Activated T-cell treated with anti-CD3 and anti-CD28 coated beads, Interleukin-2, amount 50 U/mL, for 72 hours (primary cell): ENCODE results near the gene PDE1C. TPM values are rescaled to one million over a fixed set of nuclear protein-coding genes. Genes with fewer than 3 reads are reported as not detected.

Experiments used
- ATAC-seq, 2 donors: fragments of 150-1000 bp; cut with Tn5 transposase; replicated peaks in 1 of 2; 2 replicates each; pipeline ENCODE4 v1.10.0; 2021; ENCODE audit warnings: moderate library complexity in 2 of 2, mild to moderate bottlenecking in 1 of 2
- DNase-seq, 2 donors: peaks; one replicate each; pipeline ENCODE4 v3.0.0; 2021 to 2022; ENCODE audit warnings: mixed read lengths in 1 of 2
- H3K27ac Mint-ChIP-seq: one replicate; pipeline ENCODE4 v1.8.0; 2022; ENCODE audit warnings: mild to moderate bottlenecking, moderate library complexity, mixed read lengths
- H3K27me3 Mint-ChIP-seq: one replicate; pipeline ENCODE4 v1.8.0; 2022; ENCODE audit warnings: low read depth, mixed read lengths
- H3K36me3 Mint-ChIP-seq, 2 donors: one replicate each; pipeline ENCODE4 v1.8.0; 2022; ENCODE audit warnings: mixed read lengths in 2 of 2, mild to moderate bottlenecking in 1 of 2; ENCODE audit not compliant: insufficient read depth in 2 of 2
- H3K4me1 Mint-ChIP-seq: one replicate; pipeline ENCODE4 v1.8.0; 2022; ENCODE audit warnings: low read depth, mixed read lengths
- H3K4me3 Mint-ChIP-seq, 2 donors: one replicate each; pipeline ENCODE4 v1.8.0; 2022; ENCODE audit warnings: mild to moderate bottlenecking in 2 of 2, mixed read lengths in 2 of 2, moderate library complexity in 2 of 2
- H3K9me3 Mint-ChIP-seq, 2 donors: one replicate each; pipeline ENCODE4 v1.8.0; 2022; ENCODE audit warnings: mixed read lengths in 2 of 2
- total RNA-seq, 2 donors: library from RNA; stranded (reverse); gene quantifications; one replicate each; pipeline ENCODE4 v1.2.3, GENCODE V29; 2022

The PDE1C gene
- total RNA-seq, 2 donors from 2014 or later: not detected

DNA sequence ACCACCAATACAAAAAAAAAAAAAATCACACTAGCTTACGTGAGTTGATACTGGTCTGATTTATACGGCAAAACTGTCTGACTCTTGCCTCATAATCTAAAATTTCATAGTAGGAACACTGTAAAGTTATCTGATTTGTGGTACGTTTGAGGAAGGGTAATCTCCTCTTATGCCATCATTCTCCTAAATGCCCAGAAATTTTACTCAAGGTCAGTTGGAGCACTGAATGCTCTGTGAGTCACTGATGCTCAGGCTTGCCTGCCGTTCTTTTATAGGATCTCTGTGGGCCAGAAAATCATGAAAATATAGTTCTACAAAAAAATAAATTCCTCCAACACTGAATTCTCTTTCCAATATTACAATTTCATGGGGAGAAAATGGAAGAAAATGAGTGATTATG, 135.7 kb downstream of the PDE1C start:
- no peak overlapping the region for H3K4me3 Mint-ChIP-seq
- DNase-seq: no peak
- H3K36me3 Mint-ChIP-seq: no peaks in the 10 kb centered on the region
- H3K27me3 Mint-ChIP-seq: no peaks in the 10 kb centered on the region
- no peak overlapping the region for H3K27ac Mint-ChIP-seq
- H3K4me1 Mint-ChIP-seq: no peaks in the 10 kb centered on the region
- H3K9me3 Mint-ChIP-seq: peaks cover 7 to 8% of the 10 kb centered on the region in 2 donors
- ATAC-seq: no peak

- no peak overlapping the region for H3K4me3 Mint-ChIP-seq
- peaks cover 10 to 11% of the 10 kb centered on the region in 2 donors for H3K9me3 Mint-ChIP-seq
- H3K27ac Mint-ChIP-seq: no peak overlapping the region
- no peaks in the 10 kb centered on the region for H3K4me1 Mint-ChIP-seq
- no peaks in the 10 kb centered on the region for H3K36me3 Mint-ChIP-seq
- DNase-seq: no peak
- no peaks in the 10 kb centered on the region for H3K27me3 Mint-ChIP-seq
- ATAC-seq: no peak
These were observed 136.7 kb downstream of the PDE1C start for GRCh38 chr7:31933481-31933880.

- Mint-ChIP-seq H3K27ac (no peak overlapping the region), H3K9me3 (peaks cover 8% of the 10 kb centered on the region in 2 donors), H3K4me1 (no peaks in the 10 kb centered on the region), H3K36me3 (no peaks in the 10 kb centered on the region), H3K4me3 (no peak overlapping the region), H3K27me3 (no peaks in the 10 kb centered on the region)
- no peak for ATAC-seq
- DNase-seq: no peak
These were observed 143.1 kb downstream of the PDE1C start for GRCh38 chr7:31926991-31927584.

DNA sequence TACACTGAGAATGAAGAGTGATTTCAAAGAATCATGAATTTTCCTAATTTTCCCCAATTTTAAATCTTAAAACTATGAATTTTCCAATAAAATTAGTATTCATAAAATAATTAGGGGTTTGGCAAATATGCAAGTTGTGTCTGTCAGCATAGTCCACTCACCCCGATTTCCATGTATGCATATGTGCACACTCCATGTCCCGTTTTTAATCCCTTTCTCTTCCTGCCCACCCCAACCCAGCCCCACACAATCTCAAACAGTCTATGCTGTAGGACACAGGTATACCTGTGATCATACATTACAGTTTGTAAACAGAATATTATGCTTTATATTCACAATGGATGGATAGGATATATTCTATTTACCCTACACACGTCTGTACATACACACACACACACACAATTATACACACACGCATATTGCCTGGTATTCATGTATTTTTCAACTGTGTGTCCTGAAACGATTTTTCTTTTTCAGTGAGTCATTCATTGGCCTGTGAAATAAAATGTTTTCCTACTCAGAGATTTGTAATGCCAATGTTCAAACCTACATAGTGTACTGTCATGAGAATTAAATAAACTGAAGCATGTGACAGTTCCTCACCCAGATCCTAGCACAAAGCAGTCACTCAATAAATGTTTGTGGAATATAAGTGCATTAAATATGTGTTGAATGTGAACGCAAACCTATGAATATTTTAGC, 144.3 kb downstream of the PDE1C start:
- no peaks in the 10 kb centered on the region for H3K27me3 Mint-ChIP-seq
- ATAC-seq (no peak), DNase-seq (no peak)
- no peak overlapping the region for H3K27ac Mint-ChIP-seq
- H3K4me3 Mint-ChIP-seq: no peak overlapping the region
- H3K4me1 Mint-ChIP-seq: no peaks in the 10 kb centered on the region
- no peaks in the 10 kb centered on the region for H3K36me3 Mint-ChIP-seq
- peaks cover 5 to 10% of the 10 kb centered on the region in 2 donors for H3K9me3 Mint-ChIP-seq

GRCh38 chr7:31924251-31924650, 146.0 kb downstream of the PDE1C start:
- no peak for ATAC-seq

DNA sequence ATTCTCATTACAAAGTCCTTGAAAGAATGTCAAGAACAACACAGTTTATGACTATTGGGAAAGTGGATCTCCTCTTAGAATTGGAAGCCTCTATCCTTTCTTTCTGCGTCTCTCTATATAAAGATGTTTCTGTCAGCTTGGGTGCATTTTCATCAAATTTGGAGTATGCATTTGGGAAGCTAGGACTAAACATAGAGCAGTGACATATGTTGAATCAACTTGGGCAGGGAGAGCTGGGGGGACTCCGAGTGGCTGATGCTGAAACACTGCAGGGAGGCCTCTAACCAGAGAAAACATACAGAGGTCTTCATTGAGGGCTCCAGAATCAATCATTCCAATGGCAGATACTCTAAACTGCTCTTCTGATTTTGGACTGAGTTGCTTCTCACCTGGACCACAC, 147.4 kb downstream of the PDE1C start:
- DNase-seq: no peak
- H3K27ac Mint-ChIP-seq: no peak overlapping the region
- H3K27me3 Mint-ChIP-seq: no peaks in the 10 kb centered on the region
- no peaks in the 10 kb centered on the region for H3K36me3 Mint-ChIP-seq
- no peak for ATAC-seq
- no peak overlapping the region for H3K4me3 Mint-ChIP-seq
- peaks cover 2 to 3% of the 10 kb centered on the region in 2 donors for H3K9me3 Mint-ChIP-seq
- no peaks in the 10 kb centered on the region for H3K4me1 Mint-ChIP-seq

More at GRCh38 chr7:31924251-31924650, 146.0 kb downstream of the PDE1C start:
- H3K36me3 Mint-ChIP-seq: no peaks in the 10 kb centered on the region
- no peak overlapping the region for H3K4me3 Mint-ChIP-seq
- H3K27ac Mint-ChIP-seq: no peak overlapping the region
- no peaks in the 10 kb centered on the region for H3K27me3 Mint-ChIP-seq
- peaks cover 4 to 5% of the 10 kb centered on the region in 2 donors for H3K9me3 Mint-ChIP-seq
- DNase-seq: no peak
- no peaks in the 10 kb centered on the region for H3K4me1 Mint-ChIP-seq

- H3K27ac Mint-ChIP-seq: no peak overlapping the region
- no peak overlapping the region for H3K4me3 Mint-ChIP-seq
- H3K4me1 Mint-ChIP-seq: no peaks in the 10 kb centered on the region
These were observed 149.2 kb downstream of the PDE1C start for GRCh38 chr7:31921047-31921446.

DNA sequence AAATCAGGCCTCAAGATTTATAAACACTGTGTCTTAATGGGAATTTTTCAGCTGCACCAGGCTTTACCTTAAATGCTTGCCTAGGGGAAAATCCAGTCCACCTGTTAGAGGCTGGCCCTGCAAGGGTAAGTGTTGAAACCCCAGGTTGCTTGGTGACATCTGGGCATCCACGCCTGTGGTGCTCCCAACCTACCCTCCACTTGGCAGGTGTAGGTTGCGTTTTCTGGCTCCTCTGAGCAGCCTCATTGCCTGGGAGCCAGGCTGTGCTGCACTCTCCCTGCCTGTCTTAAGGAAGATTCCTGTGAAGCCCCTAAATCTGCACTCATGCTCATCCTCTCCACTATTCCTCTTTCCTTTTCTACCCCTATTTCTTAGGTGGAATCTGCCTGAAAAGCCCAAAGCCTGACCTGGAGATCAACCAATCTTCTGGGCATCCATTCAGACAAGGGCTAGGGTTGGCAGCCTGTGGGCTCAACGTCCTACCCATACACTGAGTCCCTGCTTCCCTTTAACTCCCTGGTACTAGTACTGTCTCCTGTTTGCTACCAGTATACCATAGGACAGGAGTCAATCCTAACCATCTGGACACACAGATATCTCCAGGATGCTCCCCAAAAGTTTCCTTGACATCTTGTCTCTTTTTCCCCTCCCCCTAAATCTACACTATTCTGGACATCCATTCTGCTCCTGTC, 150.4 kb downstream of the PDE1C start:
- Mint-ChIP-seq H3K27me3 (no peaks in the 10 kb centered on the region), H3K4me3 (no peak overlapping the region), H3K36me3 (no peaks in the 10 kb centered on the region), H3K27ac (no peak overlapping the region), H3K9me3 (peaks cover 2 to 3% of the 10 kb centered on the region in 2 donors), H3K4me1 (no peaks in the 10 kb centered on the region)
- no peak for DNase-seq
- no peak for ATAC-seq

More at GRCh38 chr7:31921047-31921446, 149.2 kb downstream of the PDE1C start:
- no peak for DNase-seq
- Mint-ChIP-seq H3K9me3 (peaks cover 2 to 3% of the 10 kb centered on the region in 2 donors), H3K36me3 (no peaks in the 10 kb centered on the region), H3K27me3 (no peaks in the 10 kb centered on the region)
- no peak for ATAC-seq

DNA sequence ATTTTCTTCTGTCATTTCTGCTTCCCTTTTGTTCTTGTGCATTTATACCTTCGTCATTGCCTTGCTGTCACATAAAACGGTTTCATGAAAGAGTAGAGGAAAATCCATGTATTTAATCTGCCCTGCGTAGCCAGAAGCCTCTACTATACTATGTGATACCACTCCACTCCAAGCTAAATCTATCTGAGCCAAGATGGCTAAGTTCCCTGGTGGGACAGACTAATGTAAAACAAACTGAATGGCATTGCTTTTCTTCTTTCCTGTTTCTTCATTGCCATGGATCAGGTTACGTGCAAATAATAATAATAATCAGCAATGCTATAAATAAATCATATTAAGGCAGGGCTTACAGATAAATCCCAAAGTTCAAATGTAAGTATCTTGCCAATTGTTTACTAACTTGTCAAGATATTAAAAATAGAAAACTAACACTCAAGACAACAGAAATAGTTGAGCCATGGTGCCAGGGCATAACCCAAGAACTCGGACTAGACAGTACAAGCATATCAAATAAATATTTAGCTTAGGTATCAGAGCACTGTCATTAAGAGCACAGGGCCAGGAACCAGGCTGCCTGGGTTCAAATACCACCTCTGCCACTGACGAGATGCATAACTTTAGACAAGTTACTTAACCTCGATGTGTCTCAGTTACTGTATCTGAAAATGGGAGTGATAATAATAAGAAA, 151.4 kb downstream of the PDE1C start:
- DNase-seq: no peak
- Mint-ChIP-seq H3K36me3 (no peaks in the 10 kb centered on the region), H3K27me3 (no peaks in the 10 kb centered on the region), H3K9me3 (peaks cover 2 to 3% of the 10 kb centered on the region in 2 donors), H3K4me1 (no peaks in the 10 kb centered on the region), H3K27ac (no peak overlapping the region), H3K4me3 (no peak overlapping the region)
- no peak for ATAC-seq

GRCh38 chr7:31917256-31917655, 153.0 kb downstream of the PDE1C start:
- no peaks in the 10 kb centered on the region for H3K4me1 Mint-ChIP-seq

GRCh38 chr7:31910191-31910590, 160.0 kb downstream of the PDE1C start:
- H3K36me3 Mint-ChIP-seq: no peaks in the 10 kb centered on the region
- no peaks in the 10 kb centered on the region for H3K27me3 Mint-ChIP-seq
- H3K27ac Mint-ChIP-seq: no peak overlapping the region
- H3K4me3 Mint-ChIP-seq: no peak overlapping the region
- H3K4me1 Mint-ChIP-seq: no peaks in the 10 kb centered on the region
- H3K9me3 Mint-ChIP-seq: peaks cover 4 to 6% of the 10 kb centered on the region in 2 donors
- no peak for ATAC-seq
- DNase-seq: no peak

More at GRCh38 chr7:31917256-31917655, 153.0 kb downstream of the PDE1C start:
- peaks cover 2 to 5% of the 10 kb centered on the region in 2 donors for H3K9me3 Mint-ChIP-seq
- DNase-seq: no peak
- H3K27ac Mint-ChIP-seq: no peak overlapping the region
- H3K4me3 Mint-ChIP-seq: no peak overlapping the region
- H3K36me3 Mint-ChIP-seq: no peaks in the 10 kb centered on the region
- no peaks in the 10 kb centered on the region for H3K27me3 Mint-ChIP-seq
- ATAC-seq: no peak

- Mint-ChIP-seq H3K4me1 (no peaks in the 10 kb centered on the region), H3K4me3 (no peak overlapping the region), H3K36me3 (no peaks in the 10 kb centered on the region), H3K27ac (no peak overlapping the region), H3K27me3 (no peaks in the 10 kb centered on the region), H3K9me3 (peaks cover 3% of the 10 kb centered on the region in 2 donors)
- DNase-seq (no peak), ATAC-seq (no peak)
These were observed 163.6 kb downstream of the PDE1C start for GRCh38 chr7:31906479-31907171.
